NB4 (cell line): ENCODE measurements around the gene FN1.

Source experiments
- DNase-seq: peaks from one replicate; pipeline ENCODE4 v3.0.0; 2010; ENCODE audit warnings: low read depth
- H3K4me3 ChIP-seq: one replicate; pipeline ENCODE4 v1.5.1; 2011; ENCODE audit warnings: mild to moderate bottlenecking, low read depth, low read length, moderate library complexity
- CTCF ChIP-seq: IDR thresholded peaks from one replicate; pipeline ENCODE4 v1.5.1; 2012; ENCODE audit warnings: low read depth, low read length
- MYC ChIP-seq: IDR thresholded peaks from 2 replicates; pipeline ENCODE4 v1.6.1; 2011; ENCODE audit warnings: low read depth, low read length
- POLR2A ChIP-seq: IDR thresholded peaks from 2 replicates; pipeline ENCODE4 v1.6.1; 2011; ENCODE audit warnings: mild to moderate bottlenecking; ENCODE audit not compliant: insufficient read length; ENCODE audit errors: extremely low read depth
- TF ChIP-seq, protein P1 (sequence below): IDR thresholded peaks from 2 replicates; pipeline ENCODE4 v1.6.1; 2011; ENCODE audit warnings: low read depth, low read length

FN1 gene

GRCh38 chr2:215428060-215428910 is 7.6 kb downstream of the FN1 start:
- H3K4me3 ChIP-seq: no peak overlapping the region
- TF ChIP-seq CTCF (no peak), POLR2A (no peak), MYC (no peak)
- TF ChIP-seq, protein P1, sequence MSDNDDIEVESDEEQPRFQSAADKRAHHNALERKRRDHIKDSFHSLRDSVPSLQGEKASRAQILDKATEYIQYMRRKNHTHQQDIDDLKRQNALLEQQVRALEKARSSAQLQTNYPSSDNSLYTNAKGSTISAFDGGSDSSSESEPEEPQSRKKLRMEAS: no peak
- DNase-seq: no peak

DNA sequence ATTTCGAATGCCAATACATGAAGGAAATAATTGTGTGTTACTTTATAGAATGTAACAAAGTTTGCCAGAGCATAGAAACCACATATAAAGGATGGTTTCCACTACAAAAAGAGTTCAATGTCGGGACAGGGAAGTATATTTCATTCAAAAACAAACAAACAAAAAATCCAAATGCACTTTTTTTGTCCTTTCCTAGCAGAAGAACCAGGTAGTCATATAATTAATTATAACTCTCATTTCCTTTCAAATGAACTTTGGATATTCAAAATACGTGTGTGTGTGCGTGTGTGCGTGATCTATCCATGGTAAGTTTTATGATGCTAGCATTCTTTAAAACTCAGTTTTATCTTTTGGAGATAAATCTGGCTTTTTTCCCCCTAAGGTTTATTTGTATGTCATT is 8.3 kb downstream of the FN1 start:
- no peak for DNase-seq
- TF ChIP-seq POLR2A: no peak
- no peak for TF ChIP-seq MYC
- TF ChIP-seq, protein P1: no peak
- TF ChIP-seq CTCF: no peak
- no peak overlapping the region for H3K4me3 ChIP-seq

DNA sequence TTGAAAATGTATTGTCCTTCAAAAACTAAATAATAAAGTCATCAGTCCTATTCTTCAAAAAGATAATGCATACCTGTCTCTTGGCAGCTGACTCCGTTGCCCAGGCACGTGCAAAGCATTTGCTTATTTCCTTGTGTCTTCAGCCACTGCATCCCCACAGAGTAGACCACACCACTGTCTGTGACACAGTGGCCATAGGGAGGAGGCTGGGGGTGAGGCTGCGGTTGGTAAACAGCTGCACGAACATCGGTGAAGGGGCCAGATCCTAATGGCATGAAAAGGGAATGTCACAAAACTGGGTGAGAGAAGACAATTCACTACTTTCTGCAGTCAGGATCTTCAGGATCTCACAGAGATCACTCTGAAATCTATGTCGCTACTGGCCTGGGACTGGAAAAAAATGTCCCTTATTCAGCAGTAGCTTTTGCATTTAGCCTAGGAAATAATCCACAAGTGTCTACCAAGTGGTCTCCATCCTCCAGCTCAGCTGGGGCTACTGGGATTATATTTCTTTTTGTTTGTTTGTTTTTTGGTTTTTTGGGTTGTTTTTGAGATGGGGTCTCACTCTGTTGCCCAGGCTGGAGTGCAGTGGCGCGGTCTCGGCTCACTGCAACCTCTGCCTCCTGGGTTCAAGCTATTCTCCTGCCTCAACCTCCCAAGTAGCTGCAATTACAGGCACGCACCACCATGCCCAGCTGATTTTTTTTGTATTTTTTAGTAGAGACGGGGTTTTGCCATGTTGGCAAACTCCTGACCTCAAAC is 10.7 kb downstream of the FN1 start:
- TF ChIP-seq POLR2A (no peak), CTCF (no peak), MYC (no peak)
- TF ChIP-seq, protein P1: no peak

DNA sequence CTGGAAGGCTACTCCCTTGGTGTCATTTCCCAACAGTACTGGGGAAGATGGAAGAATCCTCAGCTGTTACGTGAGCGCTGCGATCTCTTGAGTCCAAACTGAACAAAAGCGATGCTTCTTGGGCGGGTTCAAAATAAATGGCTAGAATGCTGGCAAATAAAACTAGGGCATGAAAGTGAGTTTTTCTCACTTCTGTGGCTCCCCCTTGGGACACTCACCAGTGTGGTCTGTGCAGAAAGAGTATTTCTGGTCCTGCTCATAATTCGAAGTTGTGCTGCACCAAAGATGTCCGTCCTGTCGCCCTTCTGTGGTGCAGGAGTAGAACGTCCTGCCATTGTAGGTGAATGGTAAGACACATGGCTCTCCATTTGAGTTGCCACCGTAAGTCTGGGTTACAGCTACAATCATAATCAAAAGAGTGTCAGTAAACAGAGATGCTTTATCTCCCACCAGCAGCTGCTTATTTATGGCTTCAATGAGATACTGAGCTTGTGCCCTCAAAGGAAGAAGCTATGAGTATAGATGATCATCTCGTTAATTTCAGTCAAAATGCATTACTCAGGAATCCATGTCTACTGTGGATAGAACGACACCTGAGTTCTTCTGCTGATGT is 11.8 kb downstream of the FN1 start:
- TF ChIP-seq, protein P1: no peak
- no peak for TF ChIP-seq MYC
- no peak for TF ChIP-seq POLR2A
- no peak for TF ChIP-seq CTCF
- no peak for DNase-seq
- no peak overlapping the region for H3K4me3 ChIP-seq

More for the DNA sequence above, 10.7 kb downstream of the FN1 start:
- DNase-seq: no peak
- no peak overlapping the region for H3K4me3 ChIP-seq

DNA sequence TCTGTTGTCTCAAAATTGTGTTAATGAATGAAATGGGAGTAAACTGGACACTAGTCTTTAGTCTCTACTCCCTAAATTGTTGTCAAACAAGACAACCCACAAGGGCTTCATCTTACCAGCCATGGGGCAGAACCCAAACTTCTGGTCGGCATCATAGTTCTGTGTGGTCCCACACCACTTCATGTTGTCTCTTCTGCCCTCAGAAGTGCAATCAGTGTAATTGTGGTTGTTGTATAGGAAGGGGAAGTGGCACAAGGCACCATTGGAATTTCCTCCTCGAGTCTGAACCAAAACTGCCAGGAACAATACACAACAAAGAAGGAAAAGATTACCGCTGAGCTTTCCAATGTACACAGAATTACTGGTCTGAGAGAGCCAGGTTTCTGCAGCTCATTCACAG is 12.6 kb downstream of the FN1 start:
- DNase-seq: no peak
- no peak overlapping the region for H3K4me3 ChIP-seq
- TF ChIP-seq POLR2A (no peak), MYC (no peak), CTCF (no peak)
- TF ChIP-seq, protein P1: no peak
